DND-41 (cell line): ENCODE results near the gene STOML1.

ENCODE experiments used
- ATAC-seq: fragments of 200-7000 bp; cut with Tn5 transposase; 3 replicates; pipeline ENCODE4 v1.9.1; 2021; ENCODE audit warnings: low read depth; ENCODE audit not compliant: insufficient read depth
- DNase-seq: peaks from one replicate; pipeline ENCODE4 v3.0.0-alpha.2; 2020
- H2AFZ ChIP-seq: 2 replicates; pipeline ENCODE4 v1.6.0; 2012; ENCODE audit warnings: low read depth, low read length
- H3K27ac ChIP-seq: 2 replicates; pipeline ENCODE4 v1.5.1; 2012; ENCODE audit warnings: low read length, inconsistent platforms
- H3K27me3 ChIP-seq: fragments of 200-600 bp; sonication (generic); 2 replicates; pipeline ENCODE4 v1.6.0; 2012; ENCODE audit warnings: low read length, mild to moderate bottlenecking, inconsistent platforms; ENCODE audit not compliant: insufficient read depth, poor library complexity
- H3K36me3 ChIP-seq: 2 replicates; pipeline ENCODE4 v1.5.1; 2012; ENCODE audit warnings: low read length, inconsistent platforms; ENCODE audit not compliant: insufficient read depth
- H3K4me1 ChIP-seq: 2 replicates; pipeline ENCODE4 v1.5.1; 2012; ENCODE audit warnings: mild to moderate bottlenecking, low read length; ENCODE audit not compliant: insufficient read depth
- H3K4me2 ChIP-seq: 2 replicates; pipeline ENCODE4 v1.6.0; 2012; ENCODE audit warnings: mild to moderate bottlenecking, moderate library complexity, low read length, inconsistent platforms; ENCODE audit not compliant: insufficient read depth
- H3K4me3 ChIP-seq, 2 experiments: fragments of 200-600 bp in 1 of 2; shearing (Covaris generic) in 1 of 2; 2 replicates each; pipeline ENCODE4 v1.5.1; 2012 to 2016; ENCODE audit warnings: inconsistent platforms in 2 of 2, low read length in 2 of 2, mild to moderate bottlenecking in 2 of 2, low read depth in 1 of 2, moderate library complexity in 1 of 2
- H3K79me2 ChIP-seq: 2 replicates; pipeline ENCODE4 v1.6.0; 2012; ENCODE audit warnings: low read length, inconsistent platforms; ENCODE audit not compliant: insufficient read depth
- H3K9ac ChIP-seq: 2 replicates; pipeline ENCODE4 v1.6.0; 2012; ENCODE audit warnings: low read depth, mild to moderate bottlenecking, inconsistent platforms, low read length, moderate library complexity
- H3K9me3 ChIP-seq: 2 replicates; pipeline ENCODE4 v1.5.1; 2012; ENCODE audit warnings: low read length, moderate library complexity, mild to moderate bottlenecking, inconsistent platforms; ENCODE audit not compliant: insufficient read depth, severe bottlenecking
- H4K20me1 ChIP-seq: 2 replicates; pipeline ENCODE4 v1.6.0; 2012; ENCODE audit warnings: low read length; ENCODE audit not compliant: insufficient read depth
- EZH2 ChIP-seq: IDR thresholded peaks from 3 replicates; pipeline ENCODE4 v1.6.1; 2012; ENCODE audit warnings: borderline replicate concordance, low read depth, mild to moderate bottlenecking, moderate library complexity, low read length, inconsistent platforms; ENCODE audit not compliant: severe bottlenecking
- TF ChIP-seq, protein P1 (sequence below): IDR thresholded peaks from 2 replicates; pipeline ENCODE4 v1.5.1; 2012; ENCODE audit warnings: borderline replicate concordance, low read length, moderate library complexity, mild to moderate bottlenecking; ENCODE audit not compliant: poor library complexity, severe bottlenecking; ENCODE audit errors: extremely low read depth

STOML1 gene

GRCh38 chr15:73996267-73996666 lies 4.2 kb upstream of the STOML1 start:
- H3K9me3 ChIP-seq = no peaks in the 10 kb centered on the region
- peak overlapping the region; percentile 98 for H3K4me2 ChIP-seq
- peak overlapping the region; percentile 83 for H3K9ac ChIP-seq
- peak overlapping the region; percentile 15 to 99; a peak in 3 of 4 replicates for H3K4me3 ChIP-seq
- no peak overlapping the region for H2AFZ ChIP-seq
- TF ChIP-seq, protein P1, sequence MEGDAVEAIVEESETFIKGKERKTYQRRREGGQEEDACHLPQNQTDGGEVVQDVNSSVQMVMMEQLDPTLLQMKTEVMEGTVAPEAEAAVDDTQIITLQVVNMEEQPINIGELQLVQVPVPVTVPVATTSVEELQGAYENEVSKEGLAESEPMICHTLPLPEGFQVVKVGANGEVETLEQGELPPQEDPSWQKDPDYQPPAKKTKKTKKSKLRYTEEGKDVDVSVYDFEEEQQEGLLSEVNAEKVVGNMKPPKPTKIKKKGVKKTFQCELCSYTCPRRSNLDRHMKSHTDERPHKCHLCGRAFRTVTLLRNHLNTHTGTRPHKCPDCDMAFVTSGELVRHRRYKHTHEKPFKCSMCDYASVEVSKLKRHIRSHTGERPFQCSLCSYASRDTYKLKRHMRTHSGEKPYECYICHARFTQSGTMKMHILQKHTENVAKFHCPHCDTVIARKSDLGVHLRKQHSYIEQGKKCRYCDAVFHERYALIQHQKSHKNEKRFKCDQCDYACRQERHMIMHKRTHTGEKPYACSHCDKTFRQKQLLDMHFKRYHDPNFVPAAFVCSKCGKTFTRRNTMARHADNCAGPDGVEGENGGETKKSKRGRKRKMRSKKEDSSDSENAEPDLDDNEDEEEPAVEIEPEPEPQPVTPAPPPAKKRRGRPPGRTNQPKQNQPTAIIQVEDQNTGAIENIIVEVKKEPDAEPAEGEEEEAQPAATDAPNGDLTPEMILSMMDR = no peak
- no peak for TF ChIP-seq EZH2
- peaks cover 65% of the 10 kb centered on the region for H3K79me2 ChIP-seq
- H3K4me1 ChIP-seq = peaks cover 64% of the 10 kb centered on the region
- no peaks in the 10 kb centered on the region for H3K27me3 ChIP-seq
- H3K27ac ChIP-seq = peak overlapping the region; percentile 49
- DNase-seq (no peak), ATAC-seq (no peak)
- no peaks in the 10 kb centered on the region for H4K20me1 ChIP-seq
- peaks cover 20% of the 10 kb centered on the region for H3K36me3 ChIP-seq

GRCh38 chr15:73994912-73995622 lies 3.0 kb upstream of the STOML1 start:
- Histone ChIP-seq H3K27ac (peak overlapping the region; percentile 89), H3K4me3 (peak overlapping the region; percentile 90 to 99), H2AFZ (peak overlapping the region; percentile 97), H3K4me1 (peaks cover 75% of the 10 kb centered on the region), H3K36me3 (peaks cover 20% of the 10 kb centered on the region), H3K9ac (peak overlapping the region; percentile 83), H3K4me2 (peak overlapping the region; percentile 98), H3K9me3 (no peaks in the 10 kb centered on the region), H3K79me2 (peaks cover 65% of the 10 kb centered on the region), H3K27me3 (no peaks in the 10 kb centered on the region), H4K20me1 (no peaks in the 10 kb centered on the region)
- TF ChIP-seq, protein P1 = no peak
- TF ChIP-seq EZH2 = no peak
- DNase-seq (peak; percentile 41), ATAC-seq (no peak)

DNA sequence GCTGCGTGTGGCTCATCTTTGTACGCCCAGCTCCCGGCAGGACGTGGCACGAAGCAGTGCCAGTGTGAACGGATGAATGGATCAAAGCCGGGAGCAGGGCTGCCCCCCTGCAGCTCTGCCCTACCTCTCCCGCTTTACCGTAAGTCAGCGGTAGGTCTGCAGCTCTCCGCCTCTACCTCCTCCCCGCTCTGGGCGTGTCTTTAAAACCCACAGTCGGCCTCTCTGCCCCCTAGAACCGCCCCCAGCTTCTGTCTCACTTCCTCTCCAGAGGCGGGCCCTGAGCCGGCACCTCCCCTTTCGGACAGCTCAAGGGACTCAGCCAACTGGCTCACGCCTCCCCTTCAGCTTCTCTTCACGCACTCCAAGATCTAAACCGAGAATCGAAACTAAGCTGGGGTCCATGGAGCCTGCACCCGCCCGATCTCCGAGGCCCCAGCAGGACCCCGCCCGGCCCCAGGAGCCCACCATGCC lies 2.4 kb upstream of the STOML1 start, which contains the start of gene PML:
Gene PML (plus strand): TSS at position 304 of the 471 bp plus-strand sequence. CDS start 97 bp downstream, at position 401.
- Histone ChIP-seq H3K4me2 (peak within 1 kb of the TSS; percentile 98), H3K9ac (peak within 1 kb of the TSS; percentile 83), H3K27me3 (no peaks in the 10 kb centered on the region), H3K9me3 (no peaks in the 10 kb centered on the region), H3K36me3 (peaks cover 20% of the 10 kb centered on the region), H3K4me3 (peak within 1 kb of the TSS; percentile 90 to 99), H4K20me1 (no peaks in the 10 kb centered on the region), H3K4me1 (peaks cover 75% of the 10 kb centered on the region), H3K79me2 (peaks cover 63% of the 10 kb centered on the region), H3K27ac (peak within 1 kb of the TSS; percentile 89), H2AFZ (peak within 1 kb of the TSS; percentile 97)
- DNase-seq (peak; percentile 94), ATAC-seq (peak; percentile 84)
- no peak for TF ChIP-seq EZH2
- TF ChIP-seq, protein P1 = no peak
